Cortex of kidney (tissue), 1 donor: ENCODE results near the gene ALMS1.
"Not testable (repeated sequence)": the region's sequence is repeated elsewhere in the genome, so short reads cannot be mapped to it uniquely, and the experiment has no call there.

Source experiments
- DNase-seq: peaks from one replicate; lab custom pipeline; 2025; lab: John Stamatoyannopoulos, UW

Gene ALMS1

DNA sequence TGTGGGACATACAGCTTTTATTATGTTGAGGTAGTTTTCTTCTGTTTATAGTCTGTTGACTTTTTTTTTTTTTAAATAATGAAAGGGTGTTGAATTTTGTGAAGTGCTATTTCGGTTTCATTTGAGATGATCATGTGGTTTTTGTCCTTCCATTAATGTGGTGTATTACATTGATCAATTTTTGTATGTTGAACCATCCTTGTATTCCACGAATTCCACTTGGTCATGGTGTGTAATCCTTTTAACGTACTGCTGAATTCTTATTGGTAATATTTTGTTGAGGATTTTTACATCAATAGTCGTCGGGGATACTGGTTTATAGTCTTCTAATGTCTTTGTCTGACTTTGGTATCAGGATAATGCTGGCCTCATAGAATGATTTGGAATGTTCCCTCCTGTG lies 18.8 kb downstream of the ALMS1 start:
- no peak for DNase-seq

DNA sequence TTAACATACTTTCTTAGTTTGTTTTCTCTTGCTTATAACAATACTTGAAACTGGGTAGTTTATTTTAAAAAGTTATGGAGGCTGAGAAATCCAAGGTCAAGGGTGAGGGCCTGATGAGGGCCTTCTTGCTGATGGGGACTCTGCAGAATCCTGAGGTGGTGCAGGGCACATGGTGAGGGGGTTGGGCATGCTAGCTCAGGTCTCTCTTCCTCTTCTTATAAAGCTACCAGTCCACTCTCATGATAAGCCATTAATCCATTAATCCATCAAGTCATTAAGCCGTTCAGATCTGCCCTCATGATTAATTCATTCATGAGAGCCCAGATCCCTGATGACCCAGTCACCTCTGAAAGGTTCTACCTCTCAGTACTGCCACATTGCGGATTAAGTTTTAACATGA lies 21.4 kb downstream of the ALMS1 start:
- no peak for DNase-seq

DNA sequence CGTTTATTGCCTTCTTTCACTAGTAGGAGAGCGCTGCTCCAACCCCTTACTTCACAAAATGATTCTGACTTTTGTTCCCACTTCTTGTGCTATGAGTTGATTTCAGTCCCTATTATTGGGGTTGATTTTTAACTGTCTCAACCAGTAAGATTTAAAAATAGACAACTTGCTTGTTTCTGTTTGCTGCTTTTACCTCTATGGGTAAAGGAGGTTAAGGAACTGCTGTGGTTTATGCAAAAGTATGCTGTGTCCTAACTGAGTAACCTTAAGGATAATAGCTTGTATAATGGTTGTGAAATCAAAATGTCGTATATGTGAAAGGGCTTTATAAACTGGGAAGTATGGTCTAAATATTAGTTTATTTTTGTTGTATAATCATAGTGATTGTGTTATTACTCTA lies 22.6 kb downstream of the ALMS1 start:
- no peak for DNase-seq

DNA sequence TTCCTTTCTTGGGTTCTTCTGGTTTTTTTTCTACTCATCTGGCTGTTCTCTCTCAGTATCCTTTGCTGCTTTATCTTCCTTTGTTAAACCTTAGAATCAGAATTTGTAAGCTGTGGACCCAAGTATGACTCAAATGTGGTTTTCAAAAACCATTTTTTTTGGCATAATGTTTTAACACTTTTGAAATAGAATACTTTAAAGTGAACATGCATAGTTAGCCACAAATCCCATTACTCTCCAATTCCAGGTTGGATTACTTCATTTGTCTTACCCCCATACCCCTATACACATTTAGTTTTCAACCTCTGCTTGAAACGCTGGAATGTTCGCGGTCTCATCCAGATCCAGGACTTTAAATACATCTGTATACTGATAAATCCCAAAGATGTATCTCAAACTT lies 29.1 kb downstream of the ALMS1 start:
- no peak for DNase-seq

DNA sequence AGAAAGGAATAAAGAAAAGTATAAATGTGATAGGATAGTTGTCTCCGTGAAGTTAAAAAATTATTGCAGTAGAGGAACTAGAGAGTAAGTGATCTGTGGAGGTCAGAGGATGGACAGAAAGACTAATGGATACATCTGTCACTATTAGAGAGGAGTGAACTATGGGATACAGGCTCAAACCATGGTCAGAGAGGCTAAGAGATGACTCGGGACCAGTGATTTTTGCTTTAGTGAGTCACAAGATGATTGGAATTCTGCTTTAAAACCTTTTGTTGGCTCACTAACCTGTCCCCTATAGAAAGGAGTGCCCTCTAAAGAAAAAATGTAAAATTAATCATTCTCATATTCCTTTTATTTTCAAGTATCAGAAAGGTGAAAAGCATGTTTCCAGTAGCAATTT lies 30.3 kb downstream of the ALMS1 start:
- no peak for DNase-seq

DNA sequence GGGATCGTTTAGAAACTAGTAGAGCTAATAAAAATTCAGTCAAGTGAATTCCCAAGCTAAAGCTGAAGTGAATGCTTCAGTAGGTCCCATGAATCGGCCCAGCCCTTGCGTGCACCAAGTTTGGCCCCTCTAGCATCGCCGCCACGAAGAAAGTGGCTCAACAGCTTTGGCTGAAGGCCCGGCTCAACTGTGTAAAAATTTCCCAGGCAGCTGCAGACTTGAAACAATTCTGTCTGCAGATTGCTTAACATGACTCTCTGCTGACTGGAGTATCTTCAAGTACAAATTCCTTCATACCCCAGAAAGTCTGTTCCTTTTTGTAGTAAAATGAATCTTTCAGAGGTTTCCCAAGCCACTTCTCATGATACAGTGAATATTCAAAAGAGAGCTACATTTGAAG lies 32.7 kb downstream of the ALMS1 start:
- DNase-seq: no peak

DNA sequence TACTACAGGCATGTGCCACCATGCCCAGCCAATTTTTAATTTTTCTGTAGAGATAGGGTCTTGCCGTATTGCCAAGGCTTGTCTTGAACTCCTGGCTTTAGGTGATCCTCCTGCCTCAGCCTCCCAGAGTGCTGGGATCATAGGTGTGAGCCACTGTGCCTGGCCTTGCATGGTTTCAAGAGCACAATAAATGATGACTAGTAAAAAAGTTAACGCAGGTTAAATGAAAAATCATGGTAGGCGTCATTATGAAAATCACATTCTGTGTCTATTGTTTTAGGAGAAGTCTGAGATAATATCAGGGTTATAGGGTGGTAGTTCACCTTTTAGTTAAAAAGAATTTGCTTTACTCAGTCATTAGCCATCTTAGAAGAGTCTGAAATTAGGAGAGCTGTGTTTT lies 38.3 kb downstream of the ALMS1 start:
- DNase-seq: no peak

DNA sequence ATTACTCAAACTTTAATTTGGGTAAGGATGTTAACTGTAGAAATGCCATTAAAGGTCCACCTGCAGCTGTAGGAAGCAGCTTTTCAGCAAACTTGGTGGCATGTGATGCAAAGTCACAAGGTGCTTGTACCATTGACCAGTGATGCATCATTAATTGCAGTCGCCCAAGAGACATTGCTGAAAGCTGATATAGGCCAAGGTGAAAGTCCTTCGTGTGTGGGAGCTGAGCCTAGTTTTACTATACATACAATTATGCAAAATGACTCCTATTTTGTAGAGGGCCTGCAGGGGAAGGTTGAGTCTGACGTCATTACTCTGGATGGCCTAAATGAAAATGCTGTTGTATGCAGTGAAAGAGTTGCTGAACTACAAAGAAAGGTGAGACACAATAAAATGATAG lies 40.5 kb downstream of the ALMS1 start:
- DNase-seq: no peak

DNA sequence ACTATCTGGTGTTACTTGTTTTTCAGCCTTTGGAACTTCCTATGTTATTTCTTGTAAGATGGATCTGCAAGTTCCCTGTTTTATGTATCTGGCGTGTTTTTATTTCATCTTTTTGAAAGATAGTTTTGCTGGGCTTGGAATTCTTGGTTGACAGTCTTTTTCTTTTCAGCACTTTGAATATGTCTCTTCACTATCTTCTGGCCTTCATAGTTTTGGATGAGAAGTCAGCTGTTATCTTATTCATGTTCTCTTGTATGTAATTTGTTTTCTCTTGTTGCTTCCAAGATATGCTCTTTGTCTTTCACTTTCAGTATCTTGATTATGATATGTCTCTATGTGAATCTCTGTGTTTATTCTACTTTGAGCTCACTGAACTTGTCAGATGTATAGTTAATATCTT lies 50.4 kb downstream of the ALMS1 start:
- no peak for DNase-seq

DNA sequence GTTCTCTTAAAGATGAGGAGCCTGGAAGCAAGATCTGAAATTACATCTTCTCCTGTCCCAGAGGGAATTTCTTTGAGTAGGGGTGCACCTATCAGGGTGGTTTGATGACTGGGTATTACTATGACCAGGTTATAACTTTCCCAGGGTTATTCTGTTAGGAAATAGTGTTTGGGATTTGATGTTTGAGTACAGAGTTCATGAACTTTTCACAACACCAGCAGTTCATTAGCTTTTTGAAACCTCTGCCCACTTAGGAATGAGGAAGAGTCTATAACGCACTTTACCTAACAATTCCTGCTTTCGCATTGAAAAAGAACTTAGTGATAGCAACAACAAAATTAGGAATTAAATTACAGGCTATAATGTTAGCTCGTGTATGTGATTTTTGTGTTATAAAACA lies 58.6 kb downstream of the ALMS1 start:
- no peak for DNase-seq

DNA sequence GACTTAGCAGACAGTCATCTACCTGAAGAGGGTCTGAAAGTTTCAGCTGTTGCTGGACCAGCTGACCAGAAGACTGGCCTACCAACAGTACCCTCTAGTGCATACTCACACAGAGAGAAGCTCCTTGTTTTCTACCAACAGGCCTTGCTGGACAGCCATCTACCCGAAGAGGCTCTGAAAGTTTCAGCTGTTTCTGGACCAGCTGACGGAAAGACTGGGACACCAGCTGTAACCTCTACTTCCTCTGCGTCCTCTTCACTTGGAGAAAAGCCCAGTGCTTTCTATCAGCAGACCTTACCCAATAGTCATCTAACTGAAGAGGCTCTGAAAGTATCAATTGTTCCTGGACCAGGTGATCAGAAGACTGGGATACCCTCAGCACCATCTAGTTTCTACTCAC lies 63.2 kb downstream of the ALMS1 start:
- no peak for DNase-seq

DNA sequence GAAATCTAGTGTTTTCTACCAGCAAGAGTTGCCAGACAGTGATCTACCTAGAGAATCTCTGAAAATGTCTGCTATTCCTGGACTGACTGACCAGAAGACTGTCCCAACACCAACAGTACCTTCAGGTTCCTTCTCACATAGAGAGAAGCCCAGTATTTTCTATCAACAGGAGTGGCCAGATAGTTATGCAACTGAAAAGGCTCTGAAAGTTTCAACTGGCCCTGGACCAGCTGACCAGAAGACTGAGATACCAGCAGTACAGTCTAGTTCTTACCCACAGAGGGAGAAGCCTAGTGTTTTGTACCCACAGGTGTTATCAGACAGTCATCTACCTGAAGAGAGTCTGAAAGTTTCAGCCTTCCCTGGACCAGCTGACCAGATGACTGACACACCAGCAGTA lies 63.8 kb downstream of the ALMS1 start:
- no peak for DNase-seq

DNA sequence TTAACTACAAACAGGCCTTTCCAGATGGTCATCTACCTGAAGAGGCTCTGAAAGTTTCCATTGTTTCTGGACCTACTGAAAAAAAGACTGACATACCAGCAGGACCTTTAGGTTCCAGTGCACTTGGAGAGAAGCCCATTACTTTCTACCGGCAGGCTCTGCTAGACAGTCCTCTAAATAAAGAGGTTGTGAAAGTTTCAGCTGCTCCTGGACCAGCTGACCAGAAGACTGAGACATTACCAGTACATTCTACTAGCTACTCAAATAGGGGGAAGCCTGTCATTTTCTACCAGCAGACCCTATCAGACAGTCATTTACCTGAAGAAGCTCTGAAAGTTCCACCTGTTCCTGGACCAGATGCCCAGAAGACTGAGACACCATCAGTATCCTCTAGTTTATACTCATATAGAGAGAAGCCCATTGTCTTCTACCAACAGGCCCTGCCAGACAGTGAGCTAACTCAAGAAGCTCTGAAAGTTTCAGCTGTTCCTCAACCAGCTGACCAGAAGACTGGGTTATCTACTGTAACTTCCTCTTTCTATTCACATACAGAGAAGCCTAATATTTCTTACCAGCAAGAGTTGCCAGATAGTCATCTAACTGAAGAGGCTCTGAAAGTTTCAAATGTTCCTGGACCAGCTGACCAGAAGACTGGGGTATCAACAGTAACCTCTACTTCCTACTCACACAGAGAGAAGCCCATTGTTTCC lies 65.8 kb downstream of the ALMS1 start:
- DNase-seq: no peak

DNA sequence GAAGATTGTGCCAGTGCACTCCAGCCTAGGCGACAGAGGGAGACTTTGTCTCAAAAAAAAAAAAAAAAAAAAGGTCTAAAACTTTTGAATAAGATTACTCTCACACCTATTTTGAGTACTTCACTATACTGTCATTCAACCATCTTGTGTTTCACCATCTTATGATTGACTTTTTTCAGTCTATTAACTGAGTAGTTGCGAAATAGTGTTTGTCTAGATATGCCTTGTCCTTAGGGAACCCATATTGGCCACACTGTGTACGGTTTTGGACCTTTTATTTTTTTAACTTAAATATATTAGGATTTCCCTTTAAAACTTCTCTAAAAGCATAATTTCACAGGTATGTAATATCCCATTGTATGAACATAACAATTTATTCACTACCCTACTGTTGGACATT lies 72.3 kb downstream of the ALMS1 start:
- no peak for DNase-seq

DNA sequence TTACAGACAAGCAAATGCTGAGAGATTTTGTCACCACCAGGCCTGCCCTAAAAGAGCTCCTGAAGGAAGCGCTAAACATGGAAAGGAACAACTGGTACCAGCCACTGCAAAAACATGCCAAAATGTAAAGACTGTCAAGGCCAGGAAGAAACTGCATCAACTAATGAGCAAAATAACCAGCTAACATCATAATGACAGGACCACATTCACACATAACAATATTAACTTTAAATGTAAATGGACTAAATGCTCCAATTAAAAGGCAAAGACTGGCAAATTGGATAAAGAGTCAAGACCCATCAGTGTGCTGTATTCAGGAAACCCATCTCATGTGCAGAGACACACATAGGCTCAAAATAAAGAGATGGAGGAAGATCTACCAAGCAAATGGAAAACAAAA lies 76.8 kb downstream of the ALMS1 start:
- DNase-seq: not testable (repeated sequence)

DNA sequence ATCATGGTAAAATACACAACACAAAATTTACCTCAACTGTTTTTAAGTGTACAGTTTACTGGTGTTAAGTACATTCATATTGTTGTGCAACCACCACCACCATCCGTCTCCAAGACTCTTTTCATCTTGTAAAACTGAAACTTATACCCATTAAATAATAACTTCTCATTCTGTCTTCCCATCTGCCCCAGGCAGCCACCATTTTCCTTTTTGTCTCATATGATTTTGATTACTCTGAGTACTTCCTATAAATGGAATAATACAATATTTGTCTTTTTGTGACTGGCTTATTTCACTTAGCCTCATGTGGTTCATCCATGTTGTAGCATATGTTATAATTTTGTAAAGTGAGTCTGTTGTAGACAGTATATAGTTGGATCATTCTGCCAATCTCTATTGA lies 82.7 kb downstream of the ALMS1 start:
- DNase-seq: no peak

DNA sequence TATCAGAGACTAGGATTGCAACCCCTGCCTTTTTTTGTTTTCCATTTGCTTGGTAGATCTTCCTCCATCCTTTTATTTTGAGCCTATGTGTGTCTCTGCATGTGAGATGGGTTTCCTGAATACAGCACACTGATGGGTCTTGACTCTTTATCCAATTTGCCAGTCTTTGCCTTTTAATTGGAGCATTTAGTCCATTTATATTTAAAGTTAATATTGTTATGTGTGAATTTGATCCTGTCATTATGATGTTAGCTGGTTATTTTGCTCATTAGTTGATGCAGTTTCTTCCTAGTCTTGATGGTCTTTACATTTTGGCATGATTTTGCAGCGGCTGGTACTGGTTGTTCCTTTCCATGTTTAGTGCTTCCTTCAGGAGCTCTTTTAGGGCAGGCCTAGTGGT lies 98.2 kb downstream of the ALMS1 start:
- DNase-seq: not testable (repeated sequence)

DNA sequence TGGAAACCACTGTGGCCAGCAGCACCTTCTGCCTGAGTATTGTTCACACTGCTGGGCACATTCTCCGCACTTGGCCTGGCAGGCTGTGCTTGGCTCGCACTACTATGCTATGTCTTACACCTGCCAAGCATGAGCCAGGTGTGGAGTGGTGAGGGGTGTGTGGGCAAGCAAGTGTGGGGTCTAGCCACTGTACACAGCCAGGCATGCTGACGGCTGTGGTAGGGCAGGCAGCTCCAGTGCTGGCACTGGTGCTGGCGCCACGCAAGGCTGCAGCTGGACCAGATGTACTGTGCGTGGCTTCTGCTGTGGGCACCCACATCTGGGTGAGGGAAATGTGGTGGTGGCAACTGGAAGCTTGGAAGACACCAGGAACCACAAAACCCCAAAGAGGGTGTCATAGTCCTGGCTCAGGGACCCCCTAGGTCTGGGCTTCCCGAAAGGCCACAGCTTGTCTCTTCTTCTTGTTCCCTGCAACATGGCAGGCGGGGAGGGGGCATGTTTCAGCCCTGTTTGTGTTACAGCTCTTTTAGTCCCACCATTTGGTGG lies 101.5 kb downstream of the ALMS1 start:
- DNase-seq: no peak

DNA sequence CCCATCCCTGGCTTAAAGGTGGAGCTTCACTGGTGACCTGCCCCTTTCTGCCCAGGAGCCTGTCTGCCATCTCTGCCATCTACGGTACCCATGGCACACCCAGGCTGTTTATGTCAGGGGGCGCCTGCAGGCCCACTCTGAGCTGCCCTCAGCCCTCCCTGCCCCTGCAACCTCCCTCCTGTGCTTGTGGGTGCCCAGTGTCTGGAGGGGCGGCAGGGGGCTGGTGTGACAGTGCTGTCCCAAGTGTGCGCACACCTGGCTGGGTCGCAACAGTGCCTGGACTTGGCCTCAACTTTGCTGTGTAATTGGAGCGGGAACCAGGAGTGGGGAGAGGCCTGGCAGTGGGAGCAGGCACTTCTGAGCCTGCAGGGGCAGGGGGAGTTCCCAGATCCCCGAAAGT lies 102.4 kb downstream of the ALMS1 start:
- DNase-seq: no peak

DNA sequence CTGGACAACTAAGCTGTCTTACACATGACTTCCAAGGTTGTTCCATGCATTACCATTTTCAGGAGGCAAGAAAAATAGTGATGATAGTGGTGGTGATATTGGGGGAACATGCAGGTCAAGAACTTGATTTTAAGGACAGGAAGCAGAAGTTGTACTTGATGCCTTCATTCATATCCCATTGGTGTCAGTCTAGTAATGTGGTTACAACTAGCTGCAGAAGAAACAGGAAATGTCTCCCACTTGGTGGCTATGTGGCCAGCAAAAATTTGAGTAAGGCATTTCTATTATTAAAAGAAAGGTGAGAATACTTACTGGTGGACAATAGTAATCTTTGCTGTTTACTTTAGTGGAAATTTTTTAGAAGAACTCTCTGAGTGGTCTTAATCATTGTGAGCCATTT lies 103.4 kb downstream of the ALMS1 start:
- DNase-seq: no peak

DNA sequence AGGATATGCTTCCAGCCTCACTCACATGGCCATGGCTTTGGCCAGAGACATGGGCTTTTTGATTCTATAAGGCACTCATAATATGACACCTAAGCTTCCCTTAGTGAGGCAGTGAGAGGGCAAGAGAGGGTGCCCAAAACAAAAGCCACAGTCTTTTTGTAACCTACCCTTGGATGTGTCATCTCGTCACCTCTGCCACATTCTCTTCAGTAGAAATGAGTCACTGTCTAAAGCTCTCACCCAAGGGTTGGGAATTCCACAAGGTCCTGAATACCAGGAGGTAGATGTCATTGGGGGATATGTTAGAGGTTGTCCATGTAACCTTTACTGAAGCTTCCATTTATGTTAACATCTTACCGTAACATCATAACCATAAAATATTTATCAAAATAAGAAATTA lies 108.4 kb downstream of the ALMS1 start:
- no peak for DNase-seq

DNA sequence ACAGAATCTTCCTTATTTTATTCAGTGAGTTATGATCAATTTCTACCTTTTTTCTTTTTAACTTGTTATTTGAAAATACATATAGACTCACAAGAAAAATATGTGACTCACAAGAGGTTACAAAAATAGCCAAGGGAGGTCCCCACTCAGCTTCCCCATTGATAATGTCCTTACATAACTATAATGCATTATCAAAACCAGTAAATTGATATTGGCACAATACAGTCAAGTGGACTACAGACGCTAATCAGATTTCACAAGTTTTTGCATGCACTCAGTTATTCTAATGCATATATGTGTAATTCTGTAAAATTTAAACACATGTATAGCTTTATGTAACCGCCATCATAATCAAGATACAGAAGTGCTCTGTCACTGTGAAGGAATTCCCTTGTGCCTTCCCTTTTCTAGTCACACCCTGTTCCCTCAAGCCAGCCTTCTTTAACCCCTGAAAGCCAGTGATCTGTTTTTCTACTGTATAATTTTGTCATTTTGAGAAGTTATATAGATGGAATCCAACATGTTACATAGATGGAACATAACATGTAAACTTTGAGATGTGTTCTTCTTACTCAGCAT lies 118.4 kb downstream of the ALMS1 start:
- no peak for DNase-seq

DNA sequence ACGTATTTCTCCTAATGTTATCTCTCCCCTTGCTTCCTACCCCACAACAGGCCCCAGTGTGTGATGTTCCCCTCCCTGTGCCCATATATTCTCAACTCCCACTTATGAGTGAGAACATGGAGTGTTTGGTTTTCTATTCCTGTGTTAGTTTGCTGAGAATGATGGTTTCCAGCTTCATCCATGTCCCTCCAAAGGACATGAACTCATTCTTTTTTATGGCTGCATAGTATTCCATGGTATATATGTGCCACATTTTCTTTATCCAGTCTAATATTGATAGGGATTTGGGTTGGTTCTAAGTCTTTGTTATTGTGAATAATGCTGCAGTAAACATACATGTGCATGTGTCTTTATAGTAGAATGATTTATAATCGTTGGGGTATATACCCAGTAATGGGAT lies 119.2 kb downstream of the ALMS1 start:
- DNase-seq: not testable (repeated sequence)

DNA sequence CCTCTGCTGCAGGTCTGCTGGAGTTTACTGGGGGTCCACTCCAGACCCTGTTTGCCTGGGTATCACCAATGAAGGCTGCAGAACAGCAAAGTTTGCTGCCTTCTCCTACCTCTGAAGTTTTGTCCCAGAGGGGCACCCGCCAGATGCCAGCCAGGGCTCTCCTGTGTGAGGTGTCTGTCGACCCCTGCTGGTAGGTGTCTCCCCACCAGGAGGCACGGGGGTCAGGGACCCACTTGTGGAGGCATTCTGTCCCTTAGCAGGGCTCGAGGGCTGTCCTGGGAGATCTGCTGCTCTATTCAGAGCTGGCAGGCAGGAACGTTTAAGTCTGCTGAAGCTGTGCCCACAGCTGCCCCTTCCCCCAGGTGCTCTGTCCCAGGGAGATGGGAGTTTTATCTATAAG lies 124.8 kb downstream of the ALMS1 start:
- DNase-seq: not testable (repeated sequence)
